ENCODE measurements around the gene ATP6V0E1. TPM values are rescaled to one million over a fixed set of nuclear protein-coding genes. Genes with fewer than 3 reads are reported as not detected.
A peak's percentile ranks its signal among the peaks of the same experiment; 100 is the strongest.

ATP6V0E1 gene
- total RNA-seq: 10 to 100 TPM; 31.1 to 31.9 TPM
- 178 TPM for polyA plus RNA-seq (2013, experiment 1 of 2)
- 188 TPM for polyA plus RNA-seq (2013, experiment 2 of 2)
- total RNA-seq: 29.0 to 143 (median 86.0) reads per million in 172 experiments

GRCh38 chr5:172983542-172984243 is at the start of gene ATP6V0E1:
Gene ATP6V0E1, plus strand, starts transcription at chr5:172983771. Its CDS starts 90 bp downstream, at chr5:172983861.
- CTCF ChIA-PET: interaction anchor here (0.6 to 2.3 kb wide), 18 partner anchors 11 to 589 kb away, joined by 3 to 17 read pairs (median 4); partner anchors contain the start of genes BNIP1 and RPL26L1

GRCh38 chr5:172935096-172935495 is 48.5 kb upstream of the ATP6V0E1 start:
- ATAC-seq (ENCODE audit: poor library complexity): no peak
- no peak for DNase-seq
- H3K9me3 Mint-ChIP-seq: no peaks in the 10 kb centered on the region
- no peaks in the 10 kb centered on the region for H3K27me3 Mint-ChIP-seq
- POLR2A ChIA-PET: interaction anchor here (1.3 kb wide), 1 partner anchor 163 kb away, joined by 5 read pairs; no protein-coding TSS in a partner anchor
- H3K27ac Mint-ChIP-seq: no peak overlapping the region
- Histone ChIP-seq H3K36me3 (ENCODE audit: insufficient read depth, low read length) (peaks cover 47% of the 10 kb centered on the region), H3K4me3 (ENCODE audit: low read length) (no peak overlapping the region), H3K4me1 (ENCODE audit: insufficient read depth, low read length) (peaks cover 6% of the 10 kb centered on the region), H3K27ac (ENCODE audit: low read depth in 1 of 2, low read length in 2 of 2) (no peak overlapping the region), H3K9me3 (ENCODE audit: control insufficient read depth in 1 of 2, insufficient read depth in 1 of 2, low read length in 2 of 2) (no peaks in the 10 kb centered on the region), H3K27me3 (ENCODE audit: control insufficient read depth in 1 of 2, insufficient read depth in 2 of 2, low read length in 2 of 2) (no peaks in the 10 kb centered on the region)
- H3K4me3 Mint-ChIP-seq: no peak overlapping the region
- intact Hi-C loops (cut with DNase I, micrococcal nuclease): no loop called here
- CTCF ChIA-PET: interaction anchor here (6.1 kb wide), 1 partner anchor 223 kb away, joined by 99 read pairs; no protein-coding TSS in a partner anchor
- H3K36me3 Mint-ChIP-seq (ENCODE audit: low read depth): peaks cover 54% of the 10 kb centered on the region
- peaks cover 7% of the 10 kb centered on the region for H3K4me1 Mint-ChIP-seq (ENCODE audit: low read depth)
- no peak for TF ChIP-seq CTCF (IDR thresholded peaks at IDR 0.05)

More at GRCh38 chr5:172983542-172984243, at the start of gene ATP6V0E1:
- Mint-ChIP-seq H3K9me3 (no peaks in the 10 kb centered on the region), H3K4me1 (ENCODE audit: low read depth) (peaks cover 56% of the 10 kb centered on the region), H3K27ac (peak within 1 kb of the TSS; percentile 96), H3K27me3 (no peaks in the 10 kb centered on the region), H3K36me3 (ENCODE audit: low read depth) (peaks cover 50% of the 10 kb centered on the region), H3K4me3 (peak within 1 kb of the TSS; percentile 92)
- Histone ChIP-seq H3K27ac (ENCODE audit: low read depth in 1 of 2, low read length in 2 of 2) (peak within 1 kb of the TSS; percentile 91 to 96), H3K36me3 (ENCODE audit: insufficient read depth, low read length) (peaks cover 7% of the 10 kb centered on the region), H3K9me3 (ENCODE audit: control insufficient read depth in 1 of 2, insufficient read depth in 1 of 2, low read length in 2 of 2) (no peaks in the 10 kb centered on the region), H3K27me3 (ENCODE audit: control insufficient read depth in 1 of 2, insufficient read depth in 2 of 2, low read length in 2 of 2) (no peaks in the 10 kb centered on the region), H3K4me1 (ENCODE audit: insufficient read depth, low read length) (peaks cover 37% of the 10 kb centered on the region), H3K4me3 (ENCODE audit: low read length) (peak within 1 kb of the TSS; percentile 98)
- DNase-seq (peak; percentile 84 to 97 (median 93)), ATAC-seq (ENCODE audit: poor library complexity) (peak; percentile 71)
- intact Hi-C loops (cut with DNase I, micrococcal nuclease): loop anchor here (1.0 to 10.0 kb wide), 8 partner anchors 24 to 901 kb away; partner anchors contain the start of genes BNIP1 (in 1 of the 2), BOD1 (in 1 of the 2), CPEB4 (in 1 of the 2) and CREBRF (in 1 of the 2)
- no peak for TF ChIP-seq CTCF (IDR thresholded peaks at IDR 0.05)
- POLR2A ChIA-PET: interaction anchor here (0.5 to 3.4 kb wide), 32 partner anchors 11 to 993 kb away, joined by 3 to 87 read pairs (median 4); partner anchors contain the start of genes BNIP1, DUSP1 and RPL26L1

- Mint-ChIP-seq H3K4me1 (ENCODE audit: low read depth) (peaks cover 7% of the 10 kb centered on the region), H3K9me3 (no peaks in the 10 kb centered on the region), H3K4me3 (no peak overlapping the region), H3K27ac (no peak overlapping the region), H3K27me3 (no peaks in the 10 kb centered on the region), H3K36me3 (ENCODE audit: low read depth) (peaks cover 57% of the 10 kb centered on the region)
- no peak overlapping the region for H3K27ac ChIP-seq (ENCODE audit: low read depth in 1 of 2, low read length in 2 of 2)
- ChIA-PET POLR2A (interaction anchor here (1.3 kb wide), 1 partner anchor 164 kb away, joined by 5 read pairs; no protein-coding TSS in a partner anchor), CTCF (interaction anchor here (6.1 kb wide), 1 partner anchor 225 kb away, joined by 99 read pairs; no protein-coding TSS in a partner anchor)
- TF ChIP-seq CTCF (IDR thresholded peaks at IDR 0.05): no peak
- H3K4me3 ChIP-seq (ENCODE audit: low read length): no peak overlapping the region
- H3K9me3 ChIP-seq (ENCODE audit: control insufficient read depth in 1 of 2, insufficient read depth in 1 of 2, low read length in 2 of 2): no peaks in the 10 kb centered on the region
- intact Hi-C loops (cut with DNase I, micrococcal nuclease): no loop called here
- H3K27me3 ChIP-seq (ENCODE audit: control insufficient read depth in 1 of 2, insufficient read depth in 2 of 2, low read length in 2 of 2): no peaks in the 10 kb centered on the region
- peaks cover 6% of the 10 kb centered on the region for H3K4me1 ChIP-seq (ENCODE audit: insufficient read depth, low read length)
- H3K36me3 ChIP-seq (ENCODE audit: insufficient read depth, low read length): peaks cover 57% of the 10 kb centered on the region
- DNase-seq (no peak), ATAC-seq (ENCODE audit: poor library complexity) (no peak)
Measured at GRCh38 chr5:172936401-172936800, 47.2 kb upstream of the ATP6V0E1 start.

All from CD4-positive, alpha-beta T cell (primary cell).